ENCODE data around the gene GBE1.
"Not testable (repeated sequence)": the region's sequence is repeated elsewhere in the genome, so short reads cannot be mapped to it uniquely, and the experiment has no call there.

GBE1 gene

GRCh38 chr3:81516042-81516441 is 245.4 kb downstream of the GBE1 start:
- no peak for DNase-seq

- no peak for DNase-seq
Observed at GRCh38 chr3:81513591-81513990, 247.9 kb downstream of the GBE1 start.

GRCh38 chr3:81503026-81503425 is 258.4 kb downstream of the GBE1 start:
- no peak for DNase-seq

- no peak for DNase-seq
Observed at GRCh38 chr3:81502236-81502635, 259.2 kb downstream of the GBE1 start.

- DNase-seq: no peak
Observed at GRCh38 chr3:81500039-81500438, 261.4 kb downstream of the GBE1 start.

- DNase-seq: no peak
Observed at GRCh38 chr3:81497572-81498251, 263.7 kb downstream of the GBE1 start.

- no peak for DNase-seq
Observed at GRCh38 chr3:81496407-81497104, 264.9 kb downstream of the GBE1 start.

- DNase-seq: not testable (repeated sequence)
Observed at GRCh38 chr3:81492471-81492870, 269.0 kb downstream of the GBE1 start.

GRCh38 chr3:81492040-81492439 is 269.4 kb downstream of the GBE1 start:
- no peak for DNase-seq

- DNase-seq: peak; percentile 73
Observed at GRCh38 chr3:81490541-81491288, 270.7 kb downstream of the GBE1 start.

GRCh38 chr3:81485444-81485865 is 276.0 kb downstream of the GBE1 start:
- DNase-seq: no peak

GRCh38 chr3:81484520-81484919 is 276.9 kb downstream of the GBE1 start:
- no peak for DNase-seq

GRCh38 chr3:81483046-81483445 is 278.4 kb downstream of the GBE1 start:
- no peak for DNase-seq

- no peak for DNase-seq
Observed at GRCh38 chr3:81477740-81478139, 283.7 kb downstream of the GBE1 start.

- peak; percentile 6 for DNase-seq
Observed at GRCh38 chr3:81476692-81477091, 284.8 kb downstream of the GBE1 start.

GRCh38 chr3:81472600-81473362 is 288.7 kb downstream of the GBE1 start:
- no peak for DNase-seq

- no peak for DNase-seq
Observed at GRCh38 chr3:81470524-81471278, 290.7 kb downstream of the GBE1 start.

- no peak for DNase-seq
Observed at GRCh38 chr3:81468391-81468790, 293.1 kb downstream of the GBE1 start.

- DNase-seq: no peak
Observed at GRCh38 chr3:81466201-81466560, 295.3 kb downstream of the GBE1 start.

- no peak for DNase-seq
Observed at GRCh38 chr3:81465510-81466200, 295.8 kb downstream of the GBE1 start.

GRCh38 chr3:81463781-81464180 is 297.7 kb downstream of the GBE1 start:
- no peak for DNase-seq

- DNase-seq: no peak
Observed at GRCh38 chr3:81462921-81463320, 298.5 kb downstream of the GBE1 start.
